Tibial nerve (tissue), 3 donors: ENCODE data around the gene RNF145.

Source experiments
- POLR2A ChIP-seq, 2 donors: fragments of 450-650 bp; IDR thresholded peaks; one replicate each; pipeline ENCODE4 v1.6.1; 2017; ENCODE audit warnings: antibody characterized with exemption in 2 of 2, mild to moderate bottlenecking in 2 of 2, moderate library complexity in 2 of 2
- TF ChIP-seq, protein P1 (sequence below), 5 experiments: fragments of 200-600 bp in 3 of 5; fragments of 450-650 bp in 2 of 5; sonication (generic) in 3 of 5; IDR thresholded peaks; one replicate each; pipeline ENCODE4 v1.5.1; 2016 to 2019; ENCODE audit warnings: antibody characterized with exemption in 5 of 5, mild to moderate bottlenecking in 3 of 5, moderate library complexity in 2 of 5

- TF ChIP-seq POLR2A (IDR thresholded peaks at IDR 0.05): peak; percentile 32 to 57
- TF ChIP-seq, protein P1, sequence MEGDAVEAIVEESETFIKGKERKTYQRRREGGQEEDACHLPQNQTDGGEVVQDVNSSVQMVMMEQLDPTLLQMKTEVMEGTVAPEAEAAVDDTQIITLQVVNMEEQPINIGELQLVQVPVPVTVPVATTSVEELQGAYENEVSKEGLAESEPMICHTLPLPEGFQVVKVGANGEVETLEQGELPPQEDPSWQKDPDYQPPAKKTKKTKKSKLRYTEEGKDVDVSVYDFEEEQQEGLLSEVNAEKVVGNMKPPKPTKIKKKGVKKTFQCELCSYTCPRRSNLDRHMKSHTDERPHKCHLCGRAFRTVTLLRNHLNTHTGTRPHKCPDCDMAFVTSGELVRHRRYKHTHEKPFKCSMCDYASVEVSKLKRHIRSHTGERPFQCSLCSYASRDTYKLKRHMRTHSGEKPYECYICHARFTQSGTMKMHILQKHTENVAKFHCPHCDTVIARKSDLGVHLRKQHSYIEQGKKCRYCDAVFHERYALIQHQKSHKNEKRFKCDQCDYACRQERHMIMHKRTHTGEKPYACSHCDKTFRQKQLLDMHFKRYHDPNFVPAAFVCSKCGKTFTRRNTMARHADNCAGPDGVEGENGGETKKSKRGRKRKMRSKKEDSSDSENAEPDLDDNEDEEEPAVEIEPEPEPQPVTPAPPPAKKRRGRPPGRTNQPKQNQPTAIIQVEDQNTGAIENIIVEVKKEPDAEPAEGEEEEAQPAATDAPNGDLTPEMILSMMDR (IDR thresholded peaks at IDR 0.05): no peak
These were observed at the start of gene RNF145 for GRCh38 chr5:159209438-159210209.
